Measurements from ENCODE around the gene KCNT1.
A peak's percentile ranks its signal among the peaks of the same experiment; 100 is the strongest.

KCNT1 gene

GRCh38 chr9:135799261-135799660 lies 97.3 kb downstream of the KCNT1 start:
- DNase-seq (ENCODE audit: low read depth in 2 of 2), result no peak

- no peak for DNase-seq (ENCODE audit: low read depth in 2 of 2)
These were observed 99.1 kb downstream of the KCNT1 start for GRCh38 chr9:135801070-135801469.

- DNase-seq (ENCODE audit: low read depth in 2 of 2), result no peak
These were observed 101.0 kb downstream of the KCNT1 start for GRCh38 chr9:135802876-135803419.

- no peak for DNase-seq (ENCODE audit: low read depth in 2 of 2)
These were observed 101.5 kb downstream of the KCNT1 start for GRCh38 chr9:135803441-135803840.

- DNase-seq (ENCODE audit: low read depth in 2 of 2), result no peak
These were observed 102.8 kb downstream of the KCNT1 start for GRCh38 chr9:135804581-135805421.

- DNase-seq (ENCODE audit: low read depth in 2 of 2), result no peak
These were observed 103.5 kb downstream of the KCNT1 start for GRCh38 chr9:135805422-135806022.

- DNase-seq (ENCODE audit: low read depth in 2 of 2), result no peak
These were observed 107.2 kb downstream of the KCNT1 start for GRCh38 chr9:135809166-135809565.

GRCh38 chr9:135810806-135811575 lies 109.0 kb downstream of the KCNT1 start:
- DNase-seq (ENCODE audit: low read depth in 2 of 2), result no peak

- DNase-seq (ENCODE audit: low read depth in 2 of 2), result no peak
These were observed 109.8 kb downstream of the KCNT1 start for GRCh38 chr9:135811801-135812200.

GRCh38 chr9:135812961-135813360 lies 111.0 kb downstream of the KCNT1 start:
- no peak for DNase-seq (ENCODE audit: low read depth in 2 of 2)

GRCh38 chr9:135813671-135814290 lies 111.8 kb downstream of the KCNT1 start:
- no peak for DNase-seq (ENCODE audit: low read depth in 2 of 2)

GRCh38 chr9:135814421-135815095 lies 112.6 kb downstream of the KCNT1 start:
- no peak for DNase-seq (ENCODE audit: low read depth in 2 of 2)

GRCh38 chr9:135815413-135815812 lies 113.4 kb downstream of the KCNT1 start:
- no peak for DNase-seq (ENCODE audit: low read depth in 2 of 2)

GRCh38 chr9:135815830-135816650 lies 114.1 kb downstream of the KCNT1 start:
- peak in 1 of 2 donors; percentile 11 for DNase-seq (ENCODE audit: low read depth in 2 of 2)

- no peak for DNase-seq (ENCODE audit: low read depth in 2 of 2)
These were observed 114.6 kb downstream of the KCNT1 start for GRCh38 chr9:135816651-135816970.

- no peak for DNase-seq (ENCODE audit: low read depth in 2 of 2)
These were observed 116.1 kb downstream of the KCNT1 start for GRCh38 chr9:135817951-135818717.

- DNase-seq (ENCODE audit: low read depth in 2 of 2), result no peak
These were observed 116.9 kb downstream of the KCNT1 start for GRCh38 chr9:135818718-135819475.

GRCh38 chr9:135819905-135820304 lies 117.9 kb downstream of the KCNT1 start:
- DNase-seq (ENCODE audit: low read depth in 2 of 2), result no peak

- DNase-seq (ENCODE audit: low read depth in 2 of 2), result no peak
These were observed 118.7 kb downstream of the KCNT1 start for GRCh38 chr9:135820661-135821060.
